ENCODE measurements around the gene MOV10L1. TPM values are rescaled to one million over a fixed set of nuclear protein-coding genes. Genes with fewer than 3 reads are reported as not detected.

The MOV10L1 gene
- total RNA-seq, 1 donor: 0.36 TPM

- H3K79me2 ChIP-seq (ENCODE audit: insufficient read depth, low read length): no peaks in the 10 kb centered on the region
- H3K27ac ChIP-seq (ENCODE audit: low read depth, low read length): no peak overlapping the region
- H2AFZ ChIP-seq (ENCODE audit: low read length): no peak overlapping the region
- no peak for TF ChIP-seq CTCF (IDR thresholded peaks at IDR 0.05; ENCODE audit: extremely low read depth, low read depth, low read length)
- H3K9me3 ChIP-seq (ENCODE audit: low read depth, low read length): no peaks in the 10 kb centered on the region
- peak; percentile 71 for DNase-seq (ENCODE audit: insufficient read length, low spot score, missing footprints)
- H3K4me3 ChIP-seq (ENCODE audit: insufficient read depth, low read length): no peak overlapping the region
- H3K4me1 ChIP-seq (ENCODE audit: insufficient read depth, low read length): no peaks in the 10 kb centered on the region
- no peaks in the 10 kb centered on the region for H3K36me3 ChIP-seq (ENCODE audit: insufficient read depth, low read length)
- H3K4me2 ChIP-seq (ENCODE audit: insufficient read depth, low read length): no peak overlapping the region
- H3K27me3 ChIP-seq (ENCODE audit: insufficient read depth, low read length): peaks cover 14% of the 10 kb centered on the region
- H4K20me1 ChIP-seq (ENCODE audit: insufficient read depth, low read length): no peaks in the 10 kb centered on the region
These were observed 63.4 kb downstream of the MOV10L1 start for GRCh38 chr22:50153056-50153755.

- no peak overlapping the region for H2AFZ ChIP-seq (ENCODE audit: low read length)
- no peaks in the 10 kb centered on the region for H3K9me3 ChIP-seq (ENCODE audit: low read depth, low read length)
- H4K20me1 ChIP-seq (ENCODE audit: insufficient read depth, low read length): no peaks in the 10 kb centered on the region
- DNase-seq (ENCODE audit: insufficient read length, low spot score, missing footprints): no peak
- no peak overlapping the region for H3K27ac ChIP-seq (ENCODE audit: low read depth, low read length)
- no peak overlapping the region for H3K4me3 ChIP-seq (ENCODE audit: insufficient read depth, low read length)
- peaks cover 19% of the 10 kb centered on the region for H3K27me3 ChIP-seq (ENCODE audit: insufficient read depth, low read length)
- no peaks in the 10 kb centered on the region for H3K79me2 ChIP-seq (ENCODE audit: insufficient read depth, low read length)
- H3K4me2 ChIP-seq (ENCODE audit: insufficient read depth, low read length): no peak overlapping the region
- no peak for TF ChIP-seq CTCF (IDR thresholded peaks at IDR 0.05; ENCODE audit: extremely low read depth, low read depth, low read length)
- no peaks in the 10 kb centered on the region for H3K36me3 ChIP-seq (ENCODE audit: insufficient read depth, low read length)
- no peaks in the 10 kb centered on the region for H3K4me1 ChIP-seq (ENCODE audit: insufficient read depth, low read length)
These were observed 63.9 kb downstream of the MOV10L1 start for GRCh38 chr22:50153756-50154140.

GRCh38 chr22:50157709-50158375, 68.0 kb downstream of the MOV10L1 start:
- Histone ChIP-seq H3K79me2 (ENCODE audit: insufficient read depth, low read length) (no peaks in the 10 kb centered on the region), H3K4me2 (ENCODE audit: insufficient read depth, low read length) (no peak overlapping the region), H3K4me3 (ENCODE audit: insufficient read depth, low read length) (no peak overlapping the region), H3K27ac (ENCODE audit: low read depth, low read length) (no peak overlapping the region), H2AFZ (ENCODE audit: low read length) (no peak overlapping the region), H3K27me3 (ENCODE audit: insufficient read depth, low read length) (peaks cover 29% of the 10 kb centered on the region), H3K4me1 (ENCODE audit: insufficient read depth, low read length) (no peaks in the 10 kb centered on the region), H3K36me3 (ENCODE audit: insufficient read depth, low read length) (no peaks in the 10 kb centered on the region), H3K9me3 (ENCODE audit: low read depth, low read length) (no peaks in the 10 kb centered on the region), H4K20me1 (ENCODE audit: insufficient read depth, low read length) (no peaks in the 10 kb centered on the region)
- TF ChIP-seq CTCF (IDR thresholded peaks at IDR 0.05; ENCODE audit: extremely low read depth, low read depth, low read length): no peak
- DNase-seq (ENCODE audit: insufficient read length, low spot score, missing footprints): peak; percentile 72

GRCh38 chr22:50160947-50161346, 71.1 kb downstream of the MOV10L1 start:
- TF ChIP-seq CTCF (IDR thresholded peaks at IDR 0.05; ENCODE audit: extremely low read depth, low read depth, low read length): no peak
- no peaks in the 10 kb centered on the region for H3K9me3 ChIP-seq (ENCODE audit: low read depth, low read length)
- no peaks in the 10 kb centered on the region for H4K20me1 ChIP-seq (ENCODE audit: insufficient read depth, low read length)
- H3K4me3 ChIP-seq (ENCODE audit: insufficient read depth, low read length): no peak overlapping the region
- H3K27me3 ChIP-seq (ENCODE audit: insufficient read depth, low read length): peaks cover 29% of the 10 kb centered on the region
- DNase-seq (ENCODE audit: insufficient read length, low spot score, missing footprints): peak; percentile 47
- H3K79me2 ChIP-seq (ENCODE audit: insufficient read depth, low read length): no peaks in the 10 kb centered on the region
- H3K4me1 ChIP-seq (ENCODE audit: insufficient read depth, low read length): no peaks in the 10 kb centered on the region
- no peaks in the 10 kb centered on the region for H3K36me3 ChIP-seq (ENCODE audit: insufficient read depth, low read length)
- no peak overlapping the region for H3K27ac ChIP-seq (ENCODE audit: low read depth, low read length)
- H2AFZ ChIP-seq (ENCODE audit: low read length): no peak overlapping the region
- no peak overlapping the region for H3K4me2 ChIP-seq (ENCODE audit: insufficient read depth, low read length)
